ENCODE results near the gene SRD5A1.

SRD5A1 gene

GRCh38 chr5:6604341-6604740 lies 28.9 kb upstream of the SRD5A1 start:
- DNase-seq (ENCODE audit: low read depth): no peak

- no peak for DNase-seq (ENCODE audit: low read depth)
Measured at GRCh38 chr5:6604946-6605345, 28.3 kb upstream of the SRD5A1 start.

- DNase-seq (ENCODE audit: low read depth): no peak
Measured at GRCh38 chr5:6606884-6607558, 26.2 kb upstream of the SRD5A1 start.

- no peak for DNase-seq (ENCODE audit: low read depth)
Measured at GRCh38 chr5:6607559-6607936, 25.7 kb upstream of the SRD5A1 start.

- DNase-seq (ENCODE audit: low read depth): no peak
Measured at GRCh38 chr5:6608016-6608415, 25.2 kb upstream of the SRD5A1 start.

- DNase-seq (ENCODE audit: low read depth): no peak
Measured at GRCh38 chr5:6611334-6612256, 21.6 kb upstream of the SRD5A1 start.

GRCh38 chr5:6615034-6615815 lies 18.0 kb upstream of the SRD5A1 start:
- DNase-seq (ENCODE audit: low read depth): no peak

- no peak for DNase-seq (ENCODE audit: low read depth)
Measured at GRCh38 chr5:6616632-6617031, 16.6 kb upstream of the SRD5A1 start.

GRCh38 chr5:6623228-6623627 lies 10.0 kb upstream of the SRD5A1 start:
- DNase-seq (ENCODE audit: low read depth): no peak

GRCh38 chr5:6623941-6624340 lies 9.3 kb upstream of the SRD5A1 start:
- DNase-seq (ENCODE audit: low read depth): no peak

- DNase-seq (ENCODE audit: low read depth): no peak
Measured at GRCh38 chr5:6626508-6626907, 6.7 kb upstream of the SRD5A1 start.

- DNase-seq (ENCODE audit: low read depth): no peak
Measured at GRCh38 chr5:6631441-6631840, 1.8 kb upstream of the SRD5A1 start.

GRCh38 chr5:6632324-6632887 lies 834 bp upstream of the SRD5A1 start:
- no peak for DNase-seq (ENCODE audit: low read depth)

GRCh38 chr5:6633469-6634245 lies 417 bp downstream of the SRD5A1 start:
- DNase-seq (ENCODE audit: low read depth): no peak

GRCh38 chr5:6634306-6634705 lies 1.1 kb downstream of the SRD5A1 start:
- DNase-seq (ENCODE audit: low read depth): no peak

- DNase-seq (ENCODE audit: low read depth): no peak
Measured at GRCh38 chr5:6634788-6635430, 1.7 kb downstream of the SRD5A1 start.

- no peak for DNase-seq (ENCODE audit: low read depth)
Measured at GRCh38 chr5:6636293-6636692, 3.1 kb downstream of the SRD5A1 start.

GRCh38 chr5:6637022-6637421 lies 3.8 kb downstream of the SRD5A1 start:
- no peak for DNase-seq (ENCODE audit: low read depth)

GRCh38 chr5:6637590-6637989 lies 4.3 kb downstream of the SRD5A1 start:
- no peak for DNase-seq (ENCODE audit: low read depth)

GRCh38 chr5:6638236-6638635 lies 5.0 kb downstream of the SRD5A1 start:
- no peak for DNase-seq (ENCODE audit: low read depth)

- DNase-seq (ENCODE audit: low read depth): no peak
Measured at GRCh38 chr5:6642655-6643054, 9.4 kb downstream of the SRD5A1 start.

All from activated T-cell treated with anti-CD3 and anti-CD28 coated beads for 1 hour (primary cell).